Endothelial cell of umbilical vein (primary cell): Measurements from ENCODE around the gene PALB2. TPM values are rescaled to one million over a fixed set of nuclear protein-coding genes. Genes with fewer than 3 reads are reported as not detected.
A peak's percentile ranks its signal among the peaks of the same experiment; 100 is the strongest.

ENCODE experiments used
- BruUV-seq: library from RNA; stranded (reverse); fragments of 400-500 nt; replicated peaks from 2 replicates; lab custom pipeline; 2021; lab: Mats Ljungman, UMichigan
- CTCF ChIA-PET: fragments of 300-600, 350-600 bp; sonication (Branson Sonifier 250); formaldehyde crosslinking; loops from one replicate; lab custom pipeline; 2021; ENCODE audit warnings: antibody characterized with exemption, inconsistent platforms; lab: Charles Lee
- POLR2A ChIA-PET: fragments of 300-600, 350-600 bp; sonication (Branson Sonifier 250); formaldehyde crosslinking; loops from one replicate; lab custom pipeline; 2021; ENCODE audit warnings: antibody characterized with exemption, inconsistent platforms; lab: Charles Lee
- DNase-seq: peaks from one replicate; pipeline ENCODE4 v3.0.0-alpha.2; 2011; ENCODE audit warnings: low read depth, low spot score
- FAIRE-seq: peaks from 2 replicates; lab custom pipeline; 2011; peaks lifted over from hg19 to GRCh38; lab: Jason Lieb, UNC
- H2AFZ ChIP-seq: 2 replicates; pipeline ENCODE4 v1.6.0; 2012; ENCODE audit warnings: low read depth, low read length, control low read depth, inconsistent platforms
- H3K27ac ChIP-seq: 2 replicates; pipeline ENCODE4 v1.5.1; 2011; ENCODE audit warnings: low read depth, mild to moderate bottlenecking, control low read depth, low read length, moderate library complexity; ENCODE audit not compliant: insufficient read depth
- H3K27me3 ChIP-seq, 2 experiments: 2 replicates each; pipeline versions ENCODE4 v1.6.0 to v1.6.1; 2011; ENCODE audit warnings: low read length in 2 of 2, mixed read lengths in 1 of 2; ENCODE audit not compliant: control insufficient read depth in 2 of 2, insufficient read depth in 2 of 2
- H3K36me3 ChIP-seq, 2 experiments: 2 replicates in 1 of 2; 3 replicates in 1 of 2; pipeline ENCODE4 v1.5.1; 2011; ENCODE audit warnings: low read length in 2 of 2, mild to moderate bottlenecking in 1 of 2, moderate library complexity in 1 of 2; ENCODE audit not compliant: control insufficient read depth in 2 of 2, insufficient read depth in 2 of 2; ENCODE audit errors: extremely low read depth in 1 of 2
- H3K4me1 ChIP-seq: 3 replicates; pipeline ENCODE4 v1.5.1; 2011; ENCODE audit warnings: mild to moderate bottlenecking, low read length; ENCODE audit not compliant: control insufficient read depth, insufficient read depth; ENCODE audit errors: extremely low read depth
- H3K4me2 ChIP-seq: 2 replicates; pipeline ENCODE4 v1.6.1; 2011; ENCODE audit warnings: low read length, control low read depth, mixed read lengths; ENCODE audit not compliant: insufficient read depth
- H3K4me3 ChIP-seq, 3 experiments: fragments of 200-600 bp in 1 of 3; sonication (generic), shearing (Covaris generic) in 1 of 3; replicated peaks in 1 of 3; 2 replicates each; pipeline ENCODE4 v1.5.1; 2011 to 2016; ENCODE audit warnings: control low read depth in 3 of 3, low read length in 3 of 3, mild to moderate bottlenecking in 2 of 3, inconsistent platforms in 1 of 3, low read depth in 1 of 3, moderate library complexity in 1 of 3; ENCODE audit not compliant: insufficient read depth in 1 of 3
- H3K79me2 ChIP-seq: 2 replicates; pipeline ENCODE4 v1.6.0; 2012; ENCODE audit warnings: low read length, inconsistent platforms; ENCODE audit not compliant: control insufficient read depth, insufficient read depth
- H3K9ac ChIP-seq: replicated peaks from 2 replicates; pipeline ENCODE3; 2011; ENCODE audit warnings: low read length, control low read depth; ENCODE audit not compliant: insufficient read depth; ENCODE audit errors: extremely low read depth
- H3K9me1 ChIP-seq: replicated peaks from 3 replicates; pipeline ENCODE4 v1.6.0; 2011; ENCODE audit warnings: mild to moderate bottlenecking, low read length; ENCODE audit not compliant: control insufficient read depth, insufficient read depth; ENCODE audit errors: extremely low read depth
- H3K9me3 ChIP-seq: replicated peaks from 2 replicates; pipeline ENCODE4 v1.5.1; 2012; ENCODE audit warnings: low read length, inconsistent platforms; ENCODE audit not compliant: control insufficient read depth, insufficient read depth
- H4K20me1 ChIP-seq: replicated peaks from 2 replicates; pipeline ENCODE3; 2011; ENCODE audit warnings: mild to moderate bottlenecking, low read length; ENCODE audit not compliant: control insufficient read depth, insufficient read depth; ENCODE audit errors: extremely low read depth
- FOS ChIP-seq: IDR thresholded peaks from 2 replicates; pipeline ENCODE4 v1.6.1; 2011; ENCODE audit warnings: mild to moderate bottlenecking, low read length, moderate library complexity, borderline replicate concordance; ENCODE audit not compliant: insufficient read depth
- MYC ChIP-seq: IDR thresholded peaks from one replicate; pipeline ENCODE4 v1.6.1; 2011; ENCODE audit warnings: mild to moderate bottlenecking, low read depth, low read length
- POLR2A ChIP-seq: IDR thresholded peaks from 2 replicates; pipeline ENCODE4 v1.6.1; 2012; ENCODE audit warnings: low read depth, mild to moderate bottlenecking, control low read depth, low read length
- POLR2AphosphoS5 ChIP-seq: IDR thresholded peaks from 2 replicates; pipeline ENCODE4 v1.6.1; 2012; ENCODE audit warnings: low read depth, mild to moderate bottlenecking, control low read depth, low read length, moderate library complexity; ENCODE audit not compliant: insufficient read depth
- dilution Hi-C: fragments of 300-500 bp; cut with MboI; formaldehyde crosslinking; loops from one replicate; pipeline ENCODE4 v1.15.0; 2019; ENCODE audit warnings: low sequenced_read_pairs; ENCODE audit not compliant: extremely low pct_ligation_motif_present
- intact Hi-C: fragments of 100-400 bp; cut with micrococcal nuclease; formaldehyde crosslinking; loops from one replicate; pipeline ENCODE4 v1.10.0; 2022
- polyA plus RNA-seq, 4 experiments: library from polyadenylated mRNA; depleted of rRNA in 3 of 4; stranded (reverse) in 3 of 4; unstranded in 1 of 4; fragments of >200 nt; gene quantifications; 2 replicates each; pipeline versions ENCODE4 v1.2.1 to v1.2.3, GENCODE V29; 2011 to 2012; ENCODE audit warnings: missing spikeins in 1 of 4
- total RNA-seq: library from RNA; stranded (reverse); gene quantifications from 2 replicates; pipeline ENCODE4 v1.2.3, GENCODE V29; 2021
- TF ChIP-seq, protein P1 (sequence below): IDR thresholded peaks from 2 replicates; pipeline ENCODE4 v1.6.1; 2011; ENCODE audit not compliant: insufficient read depth, insufficient read length
- TF ChIP-seq, protein P2 (sequence below), 2 donors: IDR thresholded peaks; 1 replicate in 1 of 2; 2 replicates in 1 of 2; pipeline ENCODE4 v1.5.1; 2011; ENCODE audit warnings: low read length in 2 of 2, mild to moderate bottlenecking in 2 of 2, moderate library complexity in 2 of 2, control low read depth in 1 of 2, inconsistent platforms in 1 of 2, low read depth in 1 of 2; ENCODE audit not compliant: insufficient read depth in 1 of 2; ENCODE audit errors: extremely low read depth in 1 of 2

Gene PALB2
- total and polyA plus RNA-seq, 2 donors (not counting 3 experiments of a cell fraction or from before 2014, with no cell fraction given), result 5.1 to 15.6 TPM

DNA sequence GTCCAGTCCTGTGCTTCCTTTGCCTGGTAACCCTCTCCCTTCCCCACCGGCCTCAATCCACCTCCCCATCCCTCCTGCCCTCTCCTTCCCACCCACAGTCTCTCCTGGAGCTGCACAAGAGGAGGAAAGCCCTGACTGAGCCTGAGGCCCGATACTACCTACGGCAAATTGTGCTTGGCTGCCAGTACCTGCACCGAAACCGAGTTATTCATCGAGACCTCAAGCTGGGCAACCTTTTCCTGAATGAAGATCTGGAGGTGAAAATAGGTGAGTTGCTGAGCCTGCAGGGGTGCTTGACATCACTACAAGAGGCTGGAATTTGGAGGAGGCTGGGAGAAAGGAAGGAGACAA lies 38.9 kb upstream of the PALB2 start:
- Histone ChIP-seq H3K9me3 (no peaks in the 10 kb centered on the region), H3K79me2 (peaks cover 57% of the 10 kb centered on the region), H3K36me3 (peaks cover 20% of the 10 kb centered on the region in 2 experiments), H3K4me2 (peak overlapping the region; percentile 58), H3K4me1 (peaks cover 27% of the 10 kb centered on the region), H2AFZ (no peak overlapping the region), H3K27me3 (no peaks in the 10 kb centered on the region), H3K4me3 (peak overlapping the region; percentile 55 to 77 (median 68)), H3K9ac (peak overlapping the region; percentile 47), H3K27ac (peak overlapping the region; percentile 4), H3K9me1 (no peaks in the 10 kb centered on the region), H4K20me1 (no peaks in the 10 kb centered on the region)
- FAIRE-seq (no peak), DNase-seq (no peak)
- ChIA-PET POLR2A (no interaction called here), CTCF (interaction anchor here (0.8 to 4.5 kb wide), 3 partner anchors 10 to 121 kb away, joined by 3 to 21 read pairs (median 4); no protein-coding TSS in a partner anchor)
- BruUV-seq, result no TSS peak
- dilution Hi-C loops (no loop called here), intact Hi-C loops (loop anchor here (2.0 kb wide), 1 partner anchor 39 kb away; the partner anchor contains the start of genes DCTN5 and PALB2)
- TF ChIP-seq, protein P1, sequence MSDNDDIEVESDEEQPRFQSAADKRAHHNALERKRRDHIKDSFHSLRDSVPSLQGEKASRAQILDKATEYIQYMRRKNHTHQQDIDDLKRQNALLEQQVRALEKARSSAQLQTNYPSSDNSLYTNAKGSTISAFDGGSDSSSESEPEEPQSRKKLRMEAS, result no peak
- TF ChIP-seq MYC, result no peak
- no peak for TF ChIP-seq POLR2AphosphoS5

DNA sequence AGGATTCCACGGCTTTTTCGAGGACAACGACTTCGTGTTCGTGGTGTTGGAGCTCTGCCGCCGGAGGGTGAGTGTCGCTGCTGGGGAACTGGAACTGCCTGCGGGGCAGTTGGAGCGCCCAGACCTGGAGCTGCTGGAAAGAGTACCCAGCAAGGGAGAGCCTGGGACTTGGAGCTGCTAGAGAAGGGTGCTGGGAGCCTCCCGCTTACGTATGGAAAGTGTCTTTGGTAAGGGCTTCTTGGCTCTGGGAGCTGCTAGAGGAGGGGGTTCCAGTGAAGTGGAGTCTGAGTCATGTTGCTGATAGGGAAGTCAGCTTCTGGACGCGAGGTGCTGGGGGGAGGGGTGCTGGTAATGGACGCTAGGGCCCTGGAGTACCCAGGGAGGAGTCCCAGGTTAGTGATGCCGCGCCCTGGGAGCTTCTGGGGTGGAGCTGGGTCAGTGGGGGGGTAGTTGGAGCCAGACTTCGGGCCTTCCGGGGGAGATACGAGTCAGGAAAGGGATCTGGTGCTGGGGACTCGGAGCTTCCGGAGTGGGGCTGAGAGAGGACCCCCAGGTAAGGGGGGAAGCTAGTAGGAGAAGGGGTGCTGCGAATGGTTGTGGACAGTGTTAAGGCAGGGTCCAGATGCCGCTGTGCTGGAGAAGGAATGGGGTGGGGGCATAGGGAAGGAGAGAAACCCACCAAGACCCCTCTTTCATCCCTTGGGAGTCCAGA lies 38.3 kb upstream of the PALB2 start:
- no TSS peak for BruUV-seq
- ChIA-PET CTCF (interaction anchor here (0.8 to 4.5 kb wide), 5 partner anchors 10 to 331 kb away, joined by 3 to 21 read pairs (median 11); no protein-coding TSS in a partner anchor), POLR2A (interaction anchor here (0.9 kb wide), 1 partner anchor 38 kb away, joined by 3 read pairs; the partner anchor contains the start of genes DCTN5 and PALB2)
- H3K9me1 ChIP-seq, result no peaks in the 10 kb centered on the region
- H3K36me3 ChIP-seq, result peaks cover 19 to 20% of the 10 kb centered on the region in 2 experiments
- no peak for TF ChIP-seq POLR2A
- TF ChIP-seq, protein P1, result no peak
- TF ChIP-seq FOS, result peak; percentile 18
- TF ChIP-seq, protein P2, sequence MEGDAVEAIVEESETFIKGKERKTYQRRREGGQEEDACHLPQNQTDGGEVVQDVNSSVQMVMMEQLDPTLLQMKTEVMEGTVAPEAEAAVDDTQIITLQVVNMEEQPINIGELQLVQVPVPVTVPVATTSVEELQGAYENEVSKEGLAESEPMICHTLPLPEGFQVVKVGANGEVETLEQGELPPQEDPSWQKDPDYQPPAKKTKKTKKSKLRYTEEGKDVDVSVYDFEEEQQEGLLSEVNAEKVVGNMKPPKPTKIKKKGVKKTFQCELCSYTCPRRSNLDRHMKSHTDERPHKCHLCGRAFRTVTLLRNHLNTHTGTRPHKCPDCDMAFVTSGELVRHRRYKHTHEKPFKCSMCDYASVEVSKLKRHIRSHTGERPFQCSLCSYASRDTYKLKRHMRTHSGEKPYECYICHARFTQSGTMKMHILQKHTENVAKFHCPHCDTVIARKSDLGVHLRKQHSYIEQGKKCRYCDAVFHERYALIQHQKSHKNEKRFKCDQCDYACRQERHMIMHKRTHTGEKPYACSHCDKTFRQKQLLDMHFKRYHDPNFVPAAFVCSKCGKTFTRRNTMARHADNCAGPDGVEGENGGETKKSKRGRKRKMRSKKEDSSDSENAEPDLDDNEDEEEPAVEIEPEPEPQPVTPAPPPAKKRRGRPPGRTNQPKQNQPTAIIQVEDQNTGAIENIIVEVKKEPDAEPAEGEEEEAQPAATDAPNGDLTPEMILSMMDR (IDR thresholded peaks at IDR 0.05; ENCODE audit: extremely low read depth in 1 of 2, insufficient read depth in 1 of 2, low read depth in 1 of 2, low read length in 2 of 2), result no peak
- peaks cover 55% of the 10 kb centered on the region for H3K79me2 ChIP-seq
- FAIRE-seq (peak; percentile 49), DNase-seq (peak; percentile 48)
- H3K27me3 ChIP-seq, result no peaks in the 10 kb centered on the region
- H4K20me1 ChIP-seq, result no peaks in the 10 kb centered on the region
- peak overlapping the region; percentile 58 for H3K4me2 ChIP-seq
- peak overlapping the region; percentile 47 for H3K9ac ChIP-seq
- peak overlapping the region; percentile 1 for H2AFZ ChIP-seq
- intact Hi-C loops, result loop anchor here (2.0 kb wide), 1 partner anchor 39 kb away; the partner anchor contains the start of genes DCTN5 and PALB2
- dilution Hi-C loops, result no loop called here
- H3K4me1 ChIP-seq, result peaks cover 27% of the 10 kb centered on the region
- peak overlapping the region; percentile 55 to 77 (median 68) for H3K4me3 ChIP-seq
- H3K27ac ChIP-seq, result peak overlapping the region; percentile 4
- no peaks in the 10 kb centered on the region for H3K9me3 ChIP-seq
